Right lobe of liver (tissue), 6 donors: ENCODE measurements around the gene CEP350. TPM values are rescaled to one million over a fixed set of nuclear protein-coding genes. Genes with fewer than 3 reads are reported as not detected.

Source experiments
- ATAC-seq, 4 donors: fragments of 200-7000 bp; cut with Tn5 transposase; one replicate each; pipeline ENCODE4 v1.9.1; 2020; ENCODE audit warnings: mild to moderate bottlenecking in 4 of 4, moderate library complexity in 4 of 4
- DNase-seq, 3 donors: peaks; one replicate each; pipeline ENCODE4 v3.0.0-alpha.2; 2020
- H3K27ac ChIP-seq, 3 donors: fragments of 200-600 bp; one replicate each; pipeline ENCODE4 v1.8.0; 2022
- H3K27me3 ChIP-seq, 2 donors: fragments of 200-600 bp; one replicate each; pipeline ENCODE4 v1.8.0; 2022
- H3K36me3 ChIP-seq, 4 donors: fragments of 200-600 bp; sonication (generic) in 1 of 4; one replicate each; pipeline versions ENCODE4 v1.5.1 to v1.8.0; 2017 to 2022; ENCODE audit warnings: control low read depth in 1 of 4
- H3K4me1 ChIP-seq, 4 donors: fragments of 200-600 bp; sonication (generic) in 1 of 4; one replicate each; pipeline versions ENCODE4 v1.5.1 to v1.8.0; 2017 to 2022; ENCODE audit warnings: control low read depth in 1 of 4
- H3K4me3 ChIP-seq, 3 donors: fragments of 200-600 bp; one replicate each; pipeline ENCODE4 v1.8.0; 2022
- H3K9me3 ChIP-seq, 4 donors: fragments of 200-600 bp; sonication (generic) in 1 of 4; one replicate each; pipeline versions ENCODE4 v1.5.1 to v1.8.0; 2017 to 2022; ENCODE audit warnings: control low read depth in 1 of 4
- POLR2A ChIP-seq: fragments of 450-650 bp; IDR thresholded peaks from one replicate; pipeline ENCODE4 v1.6.1; 2017; ENCODE audit warnings: antibody characterized with exemption, mild to moderate bottlenecking
- WGBS: methylation state at CpG from one replicate; pipeline ENCODE4 v1.1.6; 2018; ENCODE audit warnings: low coverage, low lambda C conversion rate; ENCODE audit not compliant: insufficient coverage; ENCODE audit errors: missing lambda C conversion rate; 5-methylcytosine and 5-hydroxymethylcytosine counted together
- intact Hi-C, 2 donors: fragments of 100-400 bp; cut with DNase I; formaldehyde crosslinking; loops; one replicate each; pipeline versions ENCODE4 v1.11.2 to v1.14.1; 2022
- total RNA-seq, 6 experiments: library from RNA; depleted of rRNA in 2 of 6; stranded (reverse); fragments of >200 nt in 2 of 6; fragmentation: NEBNext Ultra II Directional in 3 of 6; extraction: Animal tissue kit (Norgen Biotek cat#: 25700) in 3 of 6; gene quantifications; one replicate each; pipeline versions ENCODE4 v1.1.0 to v1.2.4, GENCODE V29; 2016 to 2023
- TF ChIP-seq, protein P1 (sequence below), 4 donors: fragments of 200-600 bp in 3 of 4; fragments of 450-650 bp in 1 of 4; IDR thresholded peaks; one replicate each; pipeline versions ENCODE4 v1.5.1 to v1.8.0; 2016 to 2022; ENCODE audit warnings: antibody characterized with exemption in 4 of 4, mild to moderate bottlenecking in 2 of 4
- donor health status: DM: no; HTN: yes; CAD: no.
- donor health status: DM: no; HTN: no; CAD: no.
- donor health status: DM: no; HTN: no; CAD: no.
- donor health status: DM: no; HTN: yes; CAD: no.
- donor health status: DM: no; HTN: yes; CAD: no.

Gene CEP350
- total RNA-seq, 6 experiments from 2014 or later, result 15.6 to 24.6 (median 21.3) TPM

DNA sequence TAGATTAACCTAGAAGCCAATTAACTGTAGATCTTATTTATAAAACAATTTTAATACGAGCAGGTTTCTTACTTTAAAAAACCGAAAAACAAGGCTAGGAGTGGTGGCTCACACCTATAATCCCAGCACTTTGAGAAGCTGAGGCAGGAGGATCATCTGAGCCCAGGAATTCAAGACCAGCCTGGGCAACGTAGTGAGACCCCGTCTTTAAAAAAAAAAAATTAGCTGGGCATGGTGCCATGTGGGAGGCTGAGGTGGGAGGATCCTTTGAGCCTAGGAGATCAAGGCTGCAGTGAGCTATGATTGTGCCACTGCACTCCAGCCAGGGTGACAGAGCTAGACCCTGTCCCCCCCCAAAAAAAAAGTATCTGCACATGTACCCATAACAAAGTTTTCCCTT is 110.8 kb downstream of the CEP350 start:
- peaks cover 0 to 74% (median 26%) of the 10 kb centered on the region in 4 donors for H3K36me3 ChIP-seq

GRCh38 chr1:180066150-180066549 is 111.5 kb downstream of the CEP350 start:
- peaks cover 0 to 73% (median 26%) of the 10 kb centered on the region in 4 donors for H3K36me3 ChIP-seq

More for the DNA sequence above, 110.8 kb downstream of the CEP350 start:
- no peaks in the 10 kb centered on the region for H3K4me1 ChIP-seq
- no peak overlapping the region for H3K4me3 ChIP-seq
- no peaks in the 10 kb centered on the region for H3K27me3 ChIP-seq
- no peak overlapping the region for H3K27ac ChIP-seq
- H3K9me3 ChIP-seq, result no peaks in the 10 kb centered on the region
- intact Hi-C loops, result no loop called here
- DNase-seq (no peak), ATAC-seq (no peak)
- 91% methylated on average over 2 of the region's 4 CpGs for WGBS
- no peak for TF ChIP-seq POLR2A
- TF ChIP-seq, protein P1, sequence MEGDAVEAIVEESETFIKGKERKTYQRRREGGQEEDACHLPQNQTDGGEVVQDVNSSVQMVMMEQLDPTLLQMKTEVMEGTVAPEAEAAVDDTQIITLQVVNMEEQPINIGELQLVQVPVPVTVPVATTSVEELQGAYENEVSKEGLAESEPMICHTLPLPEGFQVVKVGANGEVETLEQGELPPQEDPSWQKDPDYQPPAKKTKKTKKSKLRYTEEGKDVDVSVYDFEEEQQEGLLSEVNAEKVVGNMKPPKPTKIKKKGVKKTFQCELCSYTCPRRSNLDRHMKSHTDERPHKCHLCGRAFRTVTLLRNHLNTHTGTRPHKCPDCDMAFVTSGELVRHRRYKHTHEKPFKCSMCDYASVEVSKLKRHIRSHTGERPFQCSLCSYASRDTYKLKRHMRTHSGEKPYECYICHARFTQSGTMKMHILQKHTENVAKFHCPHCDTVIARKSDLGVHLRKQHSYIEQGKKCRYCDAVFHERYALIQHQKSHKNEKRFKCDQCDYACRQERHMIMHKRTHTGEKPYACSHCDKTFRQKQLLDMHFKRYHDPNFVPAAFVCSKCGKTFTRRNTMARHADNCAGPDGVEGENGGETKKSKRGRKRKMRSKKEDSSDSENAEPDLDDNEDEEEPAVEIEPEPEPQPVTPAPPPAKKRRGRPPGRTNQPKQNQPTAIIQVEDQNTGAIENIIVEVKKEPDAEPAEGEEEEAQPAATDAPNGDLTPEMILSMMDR (IDR thresholded peaks at IDR 0.05), result no peak

GRCh38 chr1:180070286-180070685 is 115.7 kb downstream of the CEP350 start:
- Histone ChIP-seq H3K36me3 (peaks cover 0 to 50% (median 16%) of the 10 kb centered on the region in 4 donors), H3K9me3 (no peaks in the 10 kb centered on the region), H3K4me3 (no peak overlapping the region), H3K27ac (no peak overlapping the region), H3K4me1 (no peaks in the 10 kb centered on the region), H3K27me3 (no peaks in the 10 kb centered on the region)
- DNase-seq, result no peak
- 94% methylated on average over 6 of the region's 6 CpGs for WGBS
- no peak for ATAC-seq
- intact Hi-C loops, result no loop called here
- TF ChIP-seq, protein P1 (IDR thresholded peaks at IDR 0.05), result no peak
- no peak for TF ChIP-seq POLR2A

More at GRCh38 chr1:180066150-180066549, 111.5 kb downstream of the CEP350 start:
- ATAC-seq, result no peak
- no peaks in the 10 kb centered on the region for H3K4me1 ChIP-seq
- no peaks in the 10 kb centered on the region for H3K27me3 ChIP-seq
- no peak overlapping the region for H3K27ac ChIP-seq
- 65% methylated on average over 3 of the region's 3 CpGs for WGBS
- no peak for DNase-seq
- H3K4me3 ChIP-seq, result no peak overlapping the region
- H3K9me3 ChIP-seq, result no peaks in the 10 kb centered on the region
- TF ChIP-seq, protein P1 (IDR thresholded peaks at IDR 0.05), result no peak
- TF ChIP-seq POLR2A, result no peak
- intact Hi-C loops, result no loop called here

DNA sequence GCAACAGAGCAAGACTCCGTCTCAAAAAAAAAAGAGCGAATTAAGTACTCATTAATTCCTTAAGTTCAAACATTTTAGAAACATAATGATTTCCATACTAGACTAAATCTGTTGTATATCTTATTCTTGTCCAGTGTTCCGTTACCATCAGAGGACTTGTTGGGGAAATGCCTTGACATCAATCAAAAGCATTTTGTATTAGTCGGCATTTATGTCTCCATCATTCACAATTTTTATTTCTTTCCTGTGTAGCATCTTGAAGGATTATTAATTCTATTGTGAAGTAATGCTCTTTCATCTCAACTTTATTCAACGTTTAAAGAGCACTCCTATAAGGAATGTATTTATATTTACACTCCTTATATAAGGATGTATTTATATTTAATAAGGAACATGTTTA is 117.1 kb downstream of the CEP350 start:
- ATAC-seq, result no peak
- 85% methylated on average over 5 of the region's 5 CpGs for WGBS
- H3K9me3 ChIP-seq, result no peaks in the 10 kb centered on the region

More for the DNA sequence above, 117.1 kb downstream of the CEP350 start:
- H3K4me1 ChIP-seq, result no peaks in the 10 kb centered on the region
- no peak for DNase-seq
- H3K36me3 ChIP-seq, result peaks cover 0 to 51% (median 19%) of the 10 kb centered on the region in 4 donors
- H3K27me3 ChIP-seq, result no peaks in the 10 kb centered on the region
- intact Hi-C loops, result no loop called here
- H3K4me3 ChIP-seq, result no peak overlapping the region
- H3K27ac ChIP-seq, result no peak overlapping the region
- TF ChIP-seq, protein P1 (IDR thresholded peaks at IDR 0.05), result no peak
- no peak for TF ChIP-seq POLR2A
